Calu3 (cell line): ENCODE results near the gene SLC24A3. TPM values are rescaled to one million over a fixed set of nuclear protein-coding genes. Genes with fewer than 3 reads are reported as not detected.
A peak's percentile ranks its signal among the peaks of the same experiment; 100 is the strongest.

Experiments used
- BruUV-seq: library from RNA; stranded (reverse); fragments of 400-500 nt; replicated peaks from 2 replicates; lab custom pipeline; 2021; lab: Mats Ljungman, UMichigan
- CTCF ChIA-PET: fragments of 300-600 bp; sonication (Branson Sonifier 250); formaldehyde crosslinking; loops from one replicate; lab custom pipeline; 2022; ENCODE audit warnings: antibody characterized with exemption; lab: Charles Lee
- DNase-seq: peaks from one replicate; pipeline ENCODE4 v3.0.0; 2022
- H3K27ac Mint-ChIP-seq: one replicate; pipeline ENCODE4 v1.8.0; 2022; ENCODE audit warnings: mixed read lengths; ENCODE audit not compliant: unreplicated experiment
- H3K27me3 Mint-ChIP-seq: one replicate; pipeline ENCODE4 v1.8.0; 2022; ENCODE audit warnings: mixed read lengths; ENCODE audit not compliant: unreplicated experiment
- H3K36me3 Mint-ChIP-seq: one replicate; pipeline ENCODE4 v1.8.0; 2022; ENCODE audit warnings: mild to moderate bottlenecking, moderate library complexity, mixed read lengths; ENCODE audit not compliant: insufficient read depth, unreplicated experiment
- H3K4me1 Mint-ChIP-seq: one replicate; pipeline ENCODE4 v1.8.0; 2022; ENCODE audit warnings: mild to moderate bottlenecking, low read depth, mixed read lengths; ENCODE audit not compliant: unreplicated experiment
- H3K4me3 Mint-ChIP-seq: one replicate; pipeline ENCODE4 v1.8.0; 2022; ENCODE audit warnings: mild to moderate bottlenecking, low read depth, moderate library complexity, mixed read lengths; ENCODE audit not compliant: unreplicated experiment
- H3K9me3 Mint-ChIP-seq: one replicate; pipeline ENCODE4 v1.8.0; 2022; ENCODE audit warnings: low read depth, mixed read lengths; ENCODE audit not compliant: unreplicated experiment
- CTCF ChIP-seq: fragments of 200-600 bp; IDR thresholded peaks from one replicate; pipeline ENCODE4 v1.8.0; 2022; ENCODE audit warnings: antibody characterized with exemption; ENCODE audit not compliant: unreplicated experiment
- intact Hi-C: fragments of 100-400 bp; cut with micrococcal nuclease; formaldehyde crosslinking; loops from one replicate; pipeline ENCODE4 v1.10.0; 2022; ENCODE audit not compliant: unreplicated experiment
- total RNA-seq: library from RNA; stranded (reverse); gene quantifications from 2 replicates; pipeline ENCODE4 v1.2.3, GENCODE V29; 2022

SLC24A3 gene
- total RNA-seq, 1 experiment from 2014 or later, result not detected

DNA sequence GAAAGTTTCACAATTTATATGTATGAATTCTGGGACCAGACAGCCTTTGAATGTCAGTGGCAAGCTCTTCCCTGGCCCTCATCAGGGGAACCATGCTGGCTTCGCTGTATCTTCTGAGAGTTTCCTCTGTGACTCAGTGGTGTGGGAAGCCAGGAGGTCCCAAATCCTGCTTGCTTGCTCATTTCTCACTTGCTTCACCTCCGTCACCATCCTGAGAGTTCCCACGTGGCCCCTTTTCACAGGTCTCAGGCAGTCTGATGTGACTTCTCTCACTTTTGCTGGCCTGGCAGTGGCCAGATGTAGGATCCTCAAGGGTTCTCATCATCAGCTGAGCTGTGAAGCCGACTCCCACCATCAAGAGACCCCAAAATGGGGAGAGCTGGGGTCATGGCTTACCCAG is 517.2 kb downstream of the SLC24A3 start:
- no peaks in the 10 kb centered on the region for H3K9me3 Mint-ChIP-seq
- CTCF ChIA-PET, result no interaction called here
- H3K36me3 Mint-ChIP-seq, result no peaks in the 10 kb centered on the region

DNA sequence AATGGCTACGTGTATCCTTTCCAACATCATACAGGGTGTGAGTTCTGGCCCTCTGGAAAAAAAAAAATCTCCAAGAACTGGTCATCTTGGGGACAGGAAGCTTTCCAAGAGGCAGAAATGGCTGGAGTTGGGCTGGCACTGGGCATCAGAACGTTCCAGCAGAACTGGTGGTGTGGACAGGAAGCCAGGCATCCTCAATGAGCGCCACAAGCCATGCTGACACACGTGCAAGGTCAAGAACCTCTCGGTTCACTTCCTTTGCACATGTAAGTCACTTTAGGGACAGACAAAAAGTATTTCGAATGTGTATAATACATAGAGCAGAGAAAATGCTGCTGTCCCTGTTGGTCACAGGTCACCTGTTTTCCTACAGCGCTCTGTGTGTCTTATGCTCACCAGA is 518.3 kb downstream of the SLC24A3 start:
- H3K36me3 Mint-ChIP-seq, result no peaks in the 10 kb centered on the region
- BruUV-seq, result no TSS peak
- DNase-seq, result no peak
- no peak overlapping the region for H3K27ac Mint-ChIP-seq
- no peak overlapping the region for H3K4me3 Mint-ChIP-seq
- H3K9me3 Mint-ChIP-seq, result no peaks in the 10 kb centered on the region
- intact Hi-C loops, result no loop called here
- H3K4me1 Mint-ChIP-seq, result peaks cover 11% of the 10 kb centered on the region
- no peaks in the 10 kb centered on the region for H3K27me3 Mint-ChIP-seq
- CTCF ChIA-PET, result no interaction called here
- no peak for TF ChIP-seq CTCF

More for the DNA sequence above, 517.2 kb downstream of the SLC24A3 start:
- no peak for DNase-seq
- no peak for TF ChIP-seq CTCF
- no peak overlapping the region for H3K27ac Mint-ChIP-seq
- peaks cover 1% of the 10 kb centered on the region for H3K4me1 Mint-ChIP-seq
- no peak overlapping the region for H3K4me3 Mint-ChIP-seq
- no TSS peak for BruUV-seq
- H3K27me3 Mint-ChIP-seq, result no peaks in the 10 kb centered on the region
- intact Hi-C loops, result no loop called here

DNA sequence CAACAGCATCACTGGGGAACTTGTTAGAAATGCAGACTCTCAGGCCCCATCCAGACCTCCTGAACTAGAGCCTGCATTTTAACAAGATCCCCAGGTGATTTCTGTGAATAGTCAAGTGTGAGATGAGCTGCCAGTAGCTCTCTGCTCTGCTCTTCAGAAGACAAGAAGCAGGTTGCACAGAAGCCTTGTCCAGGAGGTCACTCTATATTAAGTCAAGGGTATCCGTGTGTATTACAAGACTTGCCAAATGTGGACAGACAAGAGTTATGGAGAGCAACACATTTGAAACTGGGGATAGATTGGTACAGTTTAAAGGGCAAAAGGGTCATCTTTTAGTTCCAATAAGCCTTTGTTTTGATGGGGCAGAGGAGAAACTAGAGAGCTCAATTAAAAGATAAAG is 522.4 kb downstream of the SLC24A3 start:
- intact Hi-C loops, result no loop called here
- H3K9me3 Mint-ChIP-seq, result no peaks in the 10 kb centered on the region
- no peak overlapping the region for H3K4me3 Mint-ChIP-seq
- DNase-seq, result no peak
- CTCF ChIA-PET, result no interaction called here
- no TSS peak for BruUV-seq
- TF ChIP-seq CTCF, result no peak
- H3K36me3 Mint-ChIP-seq, result no peaks in the 10 kb centered on the region
- H3K27me3 Mint-ChIP-seq, result no peaks in the 10 kb centered on the region
- H3K27ac Mint-ChIP-seq, result no peak overlapping the region
- H3K4me1 Mint-ChIP-seq, result peaks cover 11% of the 10 kb centered on the region

DNA sequence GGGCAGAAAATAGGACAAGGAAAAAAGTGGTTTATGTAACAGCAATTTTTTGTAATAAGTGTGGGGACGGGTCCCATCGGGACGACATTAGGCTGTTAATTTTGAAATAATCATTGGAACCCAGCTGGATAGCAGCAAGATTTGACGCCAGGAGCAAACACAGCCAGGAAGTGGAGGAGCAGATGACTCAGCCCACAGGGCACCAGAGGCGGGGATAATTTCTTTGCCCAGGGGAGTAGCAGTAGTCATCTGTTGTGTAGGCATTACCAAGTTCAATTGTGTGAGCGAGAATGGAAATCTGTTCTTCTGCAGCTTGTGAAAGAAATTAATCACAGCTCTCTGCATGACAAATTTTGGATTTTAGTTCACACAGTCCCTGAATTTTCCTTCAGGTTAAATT is 523.0 kb downstream of the SLC24A3 start:
- peak; percentile 43 for DNase-seq
- Mint-ChIP-seq H3K4me1 (peaks cover 11% of the 10 kb centered on the region), H3K27me3 (no peaks in the 10 kb centered on the region), H3K9me3 (no peaks in the 10 kb centered on the region), H3K27ac (no peak overlapping the region), H3K4me3 (no peak overlapping the region), H3K36me3 (no peaks in the 10 kb centered on the region)
- intact Hi-C loops, result no loop called here
- no TSS peak for BruUV-seq
- CTCF ChIA-PET, result no interaction called here
- no peak for TF ChIP-seq CTCF
